Vagina (tissue), 2 donors: ENCODE results near the gene ARHGAP45.
"Not testable (repeated sequence)": the region's sequence is repeated elsewhere in the genome, so short reads cannot be mapped to it uniquely, and the experiment has no call there.

Source experiments
- POLR2A ChIP-seq, 2 donors: fragments of 450-650 bp; IDR thresholded peaks; one replicate each; pipeline ENCODE4 v1.6.1; 2017; ENCODE audit warnings: antibody characterized with exemption in 2 of 2, mild to moderate bottlenecking in 2 of 2, moderate library complexity in 2 of 2
- TF ChIP-seq, protein P1 (sequence below), 3 experiments: fragments of 450-650 bp in 2 of 3; fragments of 200-600 bp in 1 of 3; sonication (generic) in 1 of 3; IDR thresholded peaks; one replicate each; pipeline ENCODE4 v1.5.1; 2017 to 2019; ENCODE audit warnings: antibody characterized with exemption in 3 of 3, mild to moderate bottlenecking in 2 of 3, moderate library complexity in 2 of 3

DNA sequence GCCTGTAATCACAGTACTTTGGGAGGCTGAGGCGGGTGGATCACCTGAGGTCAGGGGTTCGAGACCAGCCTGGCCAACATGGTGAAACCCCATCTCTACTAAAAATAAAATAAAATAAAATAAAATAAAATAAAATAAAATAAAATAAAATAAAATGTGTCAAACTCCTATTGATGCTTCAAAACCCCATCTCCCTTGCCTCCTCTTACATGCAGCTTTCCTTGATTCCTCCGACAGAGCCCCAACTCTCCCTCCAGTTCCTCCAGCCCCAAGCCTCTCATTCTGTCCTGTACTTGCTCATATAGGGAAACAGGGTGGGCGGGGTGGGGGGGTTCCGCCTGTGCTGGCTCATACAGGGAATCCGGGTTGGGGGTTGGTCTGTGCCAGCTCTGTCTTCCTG is 41.9 kb upstream of the ARHGAP45 start:
- TF ChIP-seq, protein P1, sequence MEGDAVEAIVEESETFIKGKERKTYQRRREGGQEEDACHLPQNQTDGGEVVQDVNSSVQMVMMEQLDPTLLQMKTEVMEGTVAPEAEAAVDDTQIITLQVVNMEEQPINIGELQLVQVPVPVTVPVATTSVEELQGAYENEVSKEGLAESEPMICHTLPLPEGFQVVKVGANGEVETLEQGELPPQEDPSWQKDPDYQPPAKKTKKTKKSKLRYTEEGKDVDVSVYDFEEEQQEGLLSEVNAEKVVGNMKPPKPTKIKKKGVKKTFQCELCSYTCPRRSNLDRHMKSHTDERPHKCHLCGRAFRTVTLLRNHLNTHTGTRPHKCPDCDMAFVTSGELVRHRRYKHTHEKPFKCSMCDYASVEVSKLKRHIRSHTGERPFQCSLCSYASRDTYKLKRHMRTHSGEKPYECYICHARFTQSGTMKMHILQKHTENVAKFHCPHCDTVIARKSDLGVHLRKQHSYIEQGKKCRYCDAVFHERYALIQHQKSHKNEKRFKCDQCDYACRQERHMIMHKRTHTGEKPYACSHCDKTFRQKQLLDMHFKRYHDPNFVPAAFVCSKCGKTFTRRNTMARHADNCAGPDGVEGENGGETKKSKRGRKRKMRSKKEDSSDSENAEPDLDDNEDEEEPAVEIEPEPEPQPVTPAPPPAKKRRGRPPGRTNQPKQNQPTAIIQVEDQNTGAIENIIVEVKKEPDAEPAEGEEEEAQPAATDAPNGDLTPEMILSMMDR (IDR thresholded peaks at IDR 0.05), result not testable (repeated sequence)
- not testable (repeated sequence) for TF ChIP-seq POLR2A (IDR thresholded peaks at IDR 0.05)
